Measurements from ENCODE around the gene C16orf86.

C16orf86 gene, protein sequence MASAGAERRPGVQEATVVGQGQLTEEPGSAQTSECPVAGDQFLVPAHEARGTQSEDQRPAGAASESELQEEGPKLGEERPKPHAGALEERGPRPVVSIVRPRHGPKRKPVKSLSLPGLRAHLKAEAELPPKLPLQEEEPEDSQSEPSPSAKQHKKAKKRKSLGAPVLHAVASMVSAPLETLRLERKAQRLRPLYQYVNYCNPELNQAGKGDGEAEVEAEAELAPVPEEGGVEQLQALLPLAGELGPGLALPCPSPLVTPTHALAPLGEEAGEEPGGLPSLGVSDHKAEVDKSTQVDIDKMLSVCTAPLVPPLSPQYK

GRCh38 chr16:67666559-67667452 is at the start of gene C16orf86, which contains the start of gene ENKD1:
Gene C16orf86, plus strand, starts transcription at chr16:67666814. Its CDS starts 157 bp downstream, at chr16:67666971.
Gene ENKD1, minus strand, starts transcription at chr16:67666750. Its CDS starts 308 bp downstream, at chr16:67666442.
- DNase-seq: peak; percentile 90

GRCh38 chr16:67628216-67628615 is 38.4 kb upstream of the C16orf86 start:
- no peak for DNase-seq

GRCh38 chr16:67632415-67633172 is 34.0 kb upstream of the C16orf86 start:
- DNase-seq: no peak

GRCh38 chr16:67636713-67637112 is 29.9 kb upstream of the C16orf86 start:
- no peak for DNase-seq

GRCh38 chr16:67637625-67638024 is 29.0 kb upstream of the C16orf86 start:
- DNase-seq: no peak

- no peak for DNase-seq
These were observed 24.6 kb upstream of the C16orf86 start for GRCh38 chr16:67641779-67642708.

DNA sequence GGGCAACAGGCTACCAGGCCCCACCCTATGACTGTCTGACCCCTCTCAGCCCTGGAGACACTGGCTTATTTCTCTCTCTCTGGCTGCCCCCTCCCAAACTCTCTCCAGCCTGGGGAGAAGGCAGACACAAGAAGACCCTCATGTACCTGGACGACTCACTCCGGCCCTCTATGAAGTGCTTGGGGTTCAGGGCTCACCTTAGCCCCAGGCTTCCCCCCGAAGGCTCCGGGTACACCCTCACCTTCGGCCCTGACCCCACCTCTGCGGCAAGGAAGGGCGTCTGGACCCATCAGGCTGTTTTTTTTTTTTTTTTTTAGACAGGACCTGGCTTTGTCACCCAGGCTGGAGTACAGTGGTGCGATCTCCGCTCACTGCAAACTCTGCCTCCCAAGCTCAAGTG is 22.6 kb upstream of the C16orf86 start:
- peak; percentile 51 for DNase-seq

DNA sequence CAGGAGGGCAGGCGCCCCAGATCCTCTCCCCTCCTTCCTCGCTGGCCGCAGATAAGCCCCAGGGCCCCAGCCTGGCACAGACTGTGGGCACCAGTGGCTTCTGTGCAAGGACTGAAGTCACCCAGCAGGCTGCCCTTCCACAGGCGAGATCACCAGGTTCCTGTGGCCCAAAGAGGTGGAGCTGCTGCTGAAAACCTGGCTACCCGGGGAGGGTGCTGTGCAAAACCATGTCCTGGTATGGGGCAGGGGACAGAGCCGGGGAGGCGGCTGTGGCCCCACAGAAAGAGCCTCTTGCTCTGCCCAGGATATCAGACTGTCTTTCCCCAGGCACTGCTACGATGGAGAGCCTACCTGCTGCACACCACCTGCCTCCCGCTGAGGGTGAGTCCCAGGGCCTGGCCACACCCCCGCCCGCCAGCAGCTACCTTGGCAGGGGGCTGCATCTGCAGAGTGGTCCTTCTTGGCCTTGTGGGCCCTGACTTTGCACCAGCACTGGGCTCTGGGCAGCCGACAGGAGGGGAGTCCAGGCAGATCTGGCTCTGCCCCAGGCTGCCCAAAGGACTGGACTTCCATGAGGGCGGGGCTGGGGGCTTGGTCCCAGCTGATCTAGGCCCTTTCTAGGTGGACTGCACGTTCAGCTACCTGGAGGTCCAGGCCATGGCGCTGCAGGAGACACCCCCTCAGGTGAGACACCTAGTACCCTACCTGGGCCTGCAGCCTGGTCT is 21.1 kb upstream of the C16orf86 start:
- no peak for DNase-seq

GRCh38 chr16:67647111-67647651 is 19.4 kb upstream of the C16orf86 start:
- no peak for DNase-seq

DNA sequence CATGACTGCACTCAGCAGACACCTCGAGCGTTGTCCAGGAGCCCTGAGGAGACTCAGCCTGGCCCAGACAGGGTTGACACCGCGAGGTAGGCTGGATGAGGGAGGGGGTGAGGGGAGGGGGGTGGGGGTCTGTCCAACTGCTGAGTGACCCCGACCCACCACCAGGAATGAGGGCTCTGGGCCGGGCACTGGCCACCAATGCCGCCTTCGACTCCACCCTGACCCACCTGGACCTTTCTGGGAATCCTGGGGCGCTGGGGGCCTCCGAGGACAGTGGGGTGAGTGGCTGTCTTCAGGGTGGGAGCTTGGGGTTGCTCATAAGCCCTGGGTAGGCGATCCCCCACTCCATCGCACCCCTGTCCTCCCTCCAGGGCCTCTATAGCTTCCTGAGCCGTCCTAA is 18.9 kb upstream of the C16orf86 start:
- no peak for DNase-seq

DNA sequence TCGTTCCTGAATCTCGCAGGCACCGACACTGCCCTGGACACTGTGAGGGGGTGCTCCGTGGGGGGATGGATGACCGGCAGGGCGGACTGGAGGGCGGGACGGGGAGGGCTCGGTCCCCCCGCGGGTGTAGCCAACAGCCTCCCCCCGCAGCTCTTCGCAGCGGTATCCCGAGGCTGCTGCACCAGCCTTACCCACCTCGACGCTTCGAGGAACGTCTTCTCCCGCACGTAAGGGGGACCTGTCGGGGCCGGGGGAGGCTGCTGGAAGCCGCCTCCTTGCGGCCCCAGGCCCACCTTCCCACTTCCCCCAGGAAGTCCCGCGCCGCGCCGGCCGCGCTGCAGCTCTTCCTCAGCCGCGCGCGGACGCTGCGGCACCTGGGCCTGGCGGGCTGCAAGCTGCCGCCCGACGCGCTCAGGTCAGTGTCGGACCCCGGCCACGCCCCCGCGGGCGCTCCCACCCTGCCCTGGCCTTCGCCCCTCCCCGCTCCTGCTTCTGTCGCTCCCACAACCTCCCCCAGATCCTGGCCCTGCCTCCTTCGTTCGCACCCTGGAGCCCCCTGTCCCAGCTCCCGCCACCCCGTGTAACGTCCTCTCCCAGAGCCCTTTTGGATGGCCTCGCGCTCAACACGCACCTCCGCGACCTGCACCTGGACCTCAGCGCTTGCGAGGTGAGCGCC is 18.4 kb upstream of the C16orf86 start:
- no peak for DNase-seq

GRCh38 chr16:67648764-67649407 is 17.7 kb upstream of the C16orf86 start:
- no peak for DNase-seq

DNA sequence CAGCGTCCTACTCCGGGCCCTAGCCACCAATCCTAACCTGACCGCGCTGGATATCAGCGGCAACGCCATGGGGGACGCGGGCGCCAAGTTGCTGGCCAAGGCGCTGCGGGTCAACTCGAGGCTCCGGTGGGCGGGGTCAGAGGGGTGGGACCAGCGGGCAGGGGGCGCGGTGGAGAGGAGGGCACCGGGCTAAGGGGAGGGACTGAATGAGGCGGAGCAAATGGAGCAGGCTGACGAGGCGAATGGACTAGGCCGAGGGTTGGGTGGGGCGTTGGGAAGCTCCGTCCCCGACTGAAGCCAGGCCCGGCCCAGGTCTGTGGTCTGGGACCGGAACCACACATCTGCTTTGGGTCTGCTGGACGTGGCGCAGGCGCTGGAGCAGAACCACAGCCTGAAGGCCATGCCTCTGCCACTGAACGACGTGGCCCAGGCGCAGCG is 17.1 kb upstream of the C16orf86 start:
- peak; percentile 51 for DNase-seq

GRCh38 chr16:67650023-67650422 is 16.6 kb upstream of the C16orf86 start:
- peak; percentile 49 for DNase-seq

DNA sequence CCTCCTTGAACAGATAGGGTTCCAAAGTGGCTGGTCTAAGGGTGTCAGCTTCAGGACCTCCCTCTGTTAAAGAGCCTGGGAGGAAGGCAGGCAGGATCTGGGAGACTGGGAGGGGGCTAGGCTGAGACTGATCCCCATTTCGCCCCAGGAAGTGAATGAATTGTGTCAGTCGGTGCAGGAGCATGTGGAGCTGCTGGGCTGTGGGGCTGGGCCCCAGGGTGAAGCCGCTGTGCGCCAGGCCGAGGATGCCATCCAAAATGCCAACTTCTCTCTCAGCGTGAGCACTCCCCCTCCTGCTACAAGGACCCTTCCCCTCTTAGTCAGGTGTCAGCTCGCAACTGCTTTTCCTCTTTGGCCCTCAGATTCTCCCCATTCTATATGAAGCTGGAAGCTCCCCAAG is 15.6 kb upstream of the C16orf86 start:
- DNase-seq: peak; percentile 46

- DNase-seq: no peak
These were observed 14.8 kb upstream of the C16orf86 start for GRCh38 chr16:67651847-67652246.

GRCh38 chr16:67652578-67653127 is 14.0 kb upstream of the C16orf86 start:
- peak; percentile 50 for DNase-seq

GRCh38 chr16:67653128-67653788 is 13.4 kb upstream of the C16orf86 start:
- peak; percentile 48 for DNase-seq
